GM19351 (cell line): ENCODE data around the gene FRS3.
"Not testable (repeated sequence)": the region's sequence is repeated elsewhere in the genome, so short reads cannot be mapped to it uniquely, and the experiment has no call there.

Experiments used
- ATAC-seq: cut with Tn5 transposase; IDR thresholded peaks from one replicate; pipeline ENCODE4 v1.9.1; 2021; ENCODE audit warnings: mild to moderate bottlenecking, moderate library complexity; ENCODE audit not compliant: unreplicated experiment

The FRS3 gene

GRCh38 chr6:41770381-41771057, 9.2 kb downstream of the FRS3 start:
- ATAC-seq: no peak

- ATAC-seq: no peak
Observed at GRCh38 chr6:41769376-41769775, 10.3 kb downstream of the FRS3 start.

DNA sequence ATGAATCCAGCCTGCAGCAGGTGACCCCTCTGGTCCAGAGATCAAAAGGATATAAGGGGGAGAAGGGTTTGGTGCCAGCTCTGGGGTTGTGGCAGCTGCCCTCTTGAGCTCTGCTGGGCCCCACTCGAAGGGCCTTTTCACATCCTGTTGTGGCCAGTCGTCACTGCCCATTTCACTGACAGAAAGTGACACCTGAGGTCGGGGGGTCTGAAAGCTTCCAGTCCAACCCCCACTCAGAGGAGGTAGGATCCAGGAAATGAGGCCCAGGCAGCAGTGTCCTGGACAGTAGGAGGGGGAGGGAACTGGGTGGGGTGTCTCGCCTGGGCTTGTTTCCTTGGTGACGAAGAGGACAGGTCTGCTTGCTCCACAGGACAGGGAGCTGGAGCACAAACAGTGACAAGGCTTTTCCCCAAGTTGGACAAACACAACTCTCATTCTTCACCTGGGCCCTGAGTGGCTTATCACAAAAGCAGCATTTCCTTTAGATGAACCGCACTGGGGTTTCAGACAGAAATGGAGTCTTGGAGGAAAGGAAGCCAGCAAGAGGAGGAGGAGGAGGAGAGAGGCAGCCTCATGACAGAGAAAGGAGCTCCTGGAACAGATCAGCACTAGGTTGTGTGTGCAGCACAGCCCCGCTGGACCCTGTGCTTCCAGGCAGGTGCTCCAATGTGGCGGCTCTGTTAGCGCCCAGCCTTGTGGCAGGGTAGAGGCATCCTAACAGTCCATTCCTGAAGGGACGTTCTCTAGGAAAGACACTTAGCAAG, 11.0 kb downstream of the FRS3 start:
- ATAC-seq: no peak

- no peak for ATAC-seq
Observed at GRCh38 chr6:41767112-41767833, 12.4 kb downstream of the FRS3 start.

GRCh38 chr6:41766043-41766664, 13.5 kb downstream of the FRS3 start:
- ATAC-seq: not testable (repeated sequence)

DNA sequence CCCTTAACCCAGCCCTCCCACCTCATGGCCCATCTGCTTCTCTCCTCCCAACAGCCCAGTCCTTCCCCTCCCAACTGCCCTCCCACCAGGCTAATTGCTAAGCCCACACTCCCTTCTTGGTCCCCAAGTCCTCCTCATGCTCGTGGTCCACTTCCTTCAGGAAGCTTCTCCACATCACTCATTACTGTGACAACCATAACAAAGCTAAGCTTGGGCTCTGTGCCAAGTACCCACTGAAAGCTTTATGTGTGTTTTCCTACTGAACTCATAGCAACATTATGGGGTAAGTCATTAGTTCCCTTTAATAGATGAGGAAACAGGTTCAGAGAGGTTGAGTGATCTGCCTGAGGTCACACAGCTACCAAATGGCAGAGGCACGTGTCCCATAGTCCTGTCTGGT, 16.2 kb downstream of the FRS3 start:
- no peak for ATAC-seq

- ATAC-seq: no peak
Observed at GRCh38 chr6:41759905-41760579, 19.7 kb downstream of the FRS3 start.

DNA sequence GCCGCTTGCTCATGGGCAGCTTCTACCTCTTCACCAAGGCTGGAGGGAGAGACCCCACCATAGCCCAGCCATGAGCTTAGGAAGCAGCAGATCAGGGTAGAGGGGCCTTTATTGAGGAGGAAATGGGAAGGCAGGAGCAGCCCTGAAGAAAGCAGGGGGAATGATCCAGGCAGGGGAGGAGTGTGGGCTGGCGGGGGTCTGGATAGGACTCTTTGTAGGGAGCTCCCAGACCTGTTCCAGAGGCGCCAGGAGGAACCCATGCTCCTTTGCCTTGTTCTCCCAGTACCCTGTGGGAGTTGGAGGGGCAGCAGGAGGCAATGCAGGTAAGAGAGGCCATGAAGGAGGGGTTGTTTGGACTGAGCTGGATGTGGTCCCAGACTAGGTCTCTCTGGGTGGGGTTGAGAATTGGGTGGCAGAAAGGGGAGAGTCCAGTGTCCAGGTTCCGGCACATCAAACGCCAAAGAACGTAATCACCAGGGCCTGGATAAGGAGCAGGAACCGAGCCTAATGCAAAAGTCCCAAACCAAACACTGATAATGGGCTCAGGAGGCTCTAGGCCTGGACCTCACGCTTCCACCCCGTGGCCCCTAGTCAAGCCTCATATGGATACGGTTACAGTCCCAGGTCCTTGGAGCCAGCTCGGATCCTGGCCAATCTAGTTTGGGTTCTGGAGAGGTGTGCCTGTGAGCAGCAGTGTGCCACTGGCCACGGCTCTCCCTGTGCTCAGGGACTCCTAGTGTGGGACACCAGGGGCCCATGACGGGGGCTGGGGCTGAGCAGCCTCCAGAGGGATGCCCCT, 20.4 kb downstream of the FRS3 start:
- ATAC-seq: no peak

GRCh38 chr6:41758641-41759035, 21.1 kb downstream of the FRS3 start:
- ATAC-seq: no peak

DNA sequence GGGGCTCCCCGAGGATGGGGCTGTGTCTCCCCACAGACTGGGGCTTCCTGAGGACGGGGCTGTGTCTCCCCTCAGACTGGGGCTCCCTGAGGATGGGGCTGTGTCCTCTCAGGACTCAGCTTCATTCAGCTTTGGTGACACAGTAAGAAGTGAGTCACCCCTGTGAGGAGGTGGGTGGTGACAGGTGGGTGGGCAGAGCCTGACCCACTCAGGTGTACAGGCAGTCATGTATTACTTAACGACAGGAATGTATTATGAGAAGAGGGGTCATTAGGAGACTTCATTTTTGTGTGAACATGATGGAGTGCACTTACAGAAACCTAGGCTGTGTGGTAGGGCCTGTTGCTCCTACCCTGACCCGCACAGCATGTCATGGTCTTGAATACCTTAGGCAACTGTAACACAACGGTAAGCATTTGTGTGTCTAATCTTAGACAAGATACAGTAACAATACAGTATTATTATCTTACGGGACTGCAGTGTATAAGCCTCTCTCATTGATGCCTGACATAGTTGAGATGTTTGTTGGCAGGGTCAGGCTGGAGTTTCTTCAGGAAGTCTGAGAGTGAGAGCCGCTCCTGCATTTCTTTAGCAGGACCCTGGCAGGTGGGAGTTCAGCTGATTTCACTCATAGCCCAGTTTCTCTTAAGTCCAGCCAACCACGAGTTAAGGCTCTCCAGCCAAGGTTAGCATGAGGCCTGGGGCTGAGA, 21.6 kb downstream of the FRS3 start:
- ATAC-seq: no peak

- ATAC-seq: no peak
Observed at GRCh38 chr6:41757271-41757670, 22.4 kb downstream of the FRS3 start.

- ATAC-seq: no peak
Observed at GRCh38 chr6:41756354-41756753, 23.3 kb downstream of the FRS3 start.

DNA sequence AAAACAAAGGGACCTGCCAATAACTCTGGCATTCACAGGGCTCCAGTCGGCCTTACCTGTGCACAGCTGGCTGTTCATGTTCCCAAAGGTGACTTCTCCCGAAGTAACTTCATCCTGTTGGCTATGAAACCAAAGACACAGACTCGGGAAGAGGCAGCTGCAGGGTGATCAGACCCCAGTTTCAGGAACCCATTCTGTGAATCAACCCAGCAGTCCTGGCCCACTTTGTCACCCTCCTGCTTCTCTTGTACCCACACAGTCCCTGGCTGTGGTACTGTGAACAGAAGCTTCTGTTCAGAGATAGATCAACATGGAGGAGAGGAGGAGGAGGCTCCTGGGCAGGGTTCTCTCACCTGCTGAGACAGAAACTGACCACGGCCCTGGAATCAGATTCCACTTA, 23.8 kb downstream of the FRS3 start:
- ATAC-seq: no peak

DNA sequence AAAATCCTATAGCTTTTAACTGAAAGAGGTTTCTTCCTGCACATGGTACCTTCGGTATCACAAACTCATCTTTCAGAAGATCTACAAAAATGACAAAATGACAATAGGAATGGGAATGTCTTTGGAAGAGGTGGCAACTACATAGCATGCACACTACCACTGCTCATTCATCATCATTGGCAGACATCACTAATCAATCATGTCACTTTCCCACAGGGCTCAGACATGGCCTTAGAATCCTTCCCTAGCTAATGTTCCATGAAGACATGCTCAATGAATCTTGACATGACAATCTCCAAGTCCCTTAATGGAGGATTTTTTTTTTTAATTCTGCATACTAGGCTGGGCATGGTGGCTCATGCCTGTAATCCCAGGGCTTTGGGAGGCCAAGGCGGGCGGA, 29.3 kb downstream of the FRS3 start:
- ATAC-seq: no peak

GRCh38 chr6:41748542-41748941, 31.2 kb downstream of the FRS3 start:
- no peak for ATAC-seq

DNA sequence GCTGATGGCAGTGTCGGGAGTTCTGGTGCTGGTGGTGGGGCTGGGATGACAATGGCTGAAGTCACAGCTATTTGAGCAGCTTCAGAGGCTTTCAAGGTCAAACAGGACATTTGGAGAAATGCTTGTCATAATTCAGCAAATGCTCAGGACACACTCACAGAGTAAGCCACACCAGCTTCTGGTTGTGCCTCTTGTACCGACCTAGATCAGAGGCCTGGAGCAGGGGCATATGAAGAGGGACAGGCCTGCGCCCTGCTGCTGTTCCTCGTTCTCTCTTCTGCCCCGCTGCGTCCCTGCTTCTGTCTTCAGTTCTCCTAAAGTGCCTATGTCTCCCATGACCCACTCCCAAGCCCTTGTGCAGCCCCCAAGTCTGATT, 31.6 kb downstream of the FRS3 start:
- no peak for ATAC-seq

DNA sequence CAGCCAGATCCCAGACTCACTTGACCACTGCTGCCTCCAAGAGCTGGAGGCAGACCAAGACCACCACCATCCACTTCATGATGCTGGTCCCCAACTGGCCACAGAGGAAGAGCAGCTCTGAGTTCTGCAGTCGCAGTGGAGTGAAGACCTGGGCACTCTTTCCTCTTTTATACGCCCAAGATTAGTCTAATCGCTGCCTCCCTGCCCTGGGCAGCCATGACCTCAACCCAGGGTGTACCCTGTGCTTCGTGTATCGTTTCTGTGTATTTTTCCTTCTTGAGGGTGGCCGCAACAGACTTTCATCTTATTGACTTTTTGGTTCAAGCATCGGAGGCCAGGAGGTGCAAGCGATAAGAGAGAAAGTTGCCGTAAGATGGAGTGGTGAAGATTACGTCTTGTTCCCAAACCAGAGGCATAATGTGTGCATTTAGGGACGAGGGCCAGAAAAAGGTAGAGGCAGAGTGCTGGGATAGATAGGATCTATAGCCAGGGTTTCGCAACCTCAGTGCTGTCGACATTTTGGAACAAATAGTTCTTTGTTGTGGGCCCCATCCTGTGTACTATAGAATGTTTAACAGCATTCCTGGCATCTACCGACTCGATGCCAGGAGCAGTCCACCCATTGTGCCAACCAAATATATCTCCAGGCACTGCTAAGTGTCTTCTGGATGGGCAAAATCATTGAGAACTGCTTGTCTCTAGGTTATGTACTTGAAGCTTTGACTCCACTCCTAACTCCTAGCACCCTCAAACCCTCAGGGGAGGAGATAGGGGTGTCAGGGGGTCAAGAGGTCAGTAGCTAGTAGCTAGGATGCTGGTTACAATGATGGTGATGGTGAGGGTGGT, 32.2 kb downstream of the FRS3 start, which contains the start of gene PGC:
Gene PGC (minus strand): TSS at position 142 of the 846 bp plus-strand sequence. CDS start 63 bp downstream, at position 79.
- ATAC-seq: no peak

GRCh38 chr6:41746107-41746506, 33.6 kb downstream of the FRS3 start:
- ATAC-seq: no peak
